GM06990 (cell line): Measurements from ENCODE around the gene CCND1.
"Not testable (repeated sequence)": the region's sequence is repeated elsewhere in the genome, so short reads cannot be mapped to it uniquely, and the experiment has no call there.

Experiments used
- DNase-seq: peaks from one replicate; pipeline ENCODE4 v3.0.0-alpha.2; 2011; ENCODE audit not compliant: insufficient read length; ENCODE audit errors: extremely low read depth
- H3K27me3 ChIP-seq: replicated peaks from 2 replicates; pipeline ENCODE4 v1.6.0; 2011; ENCODE audit warnings: low read length; ENCODE audit not compliant: control insufficient read depth, insufficient read depth
- H3K36me3 ChIP-seq: 2 replicates; pipeline ENCODE4 v1.5.1; 2011; ENCODE audit warnings: low read length; ENCODE audit not compliant: control insufficient read depth, insufficient read depth
- H3K4me3 ChIP-seq: replicated peaks from 2 replicates; pipeline ENCODE4 v1.5.1; 2011; ENCODE audit warnings: low read depth, mild to moderate bottlenecking, control low read depth, low read length
- TF ChIP-seq, protein P1 (sequence below): IDR thresholded peaks from 2 replicates; pipeline ENCODE4 v1.5.1; 2011; ENCODE audit warnings: low read length, control low read depth, mild to moderate bottlenecking, inconsistent platforms; ENCODE audit not compliant: insufficient read depth, poor library complexity, severe bottlenecking

The CCND1 gene

GRCh38 chr11:69620683-69621290, 20.2 kb upstream of the CCND1 start:
- Histone ChIP-seq H3K27me3 (peaks cover 1% of the 10 kb centered on the region; the same call in 1 of the 2 replicates), H3K4me3 (no peak overlapping the region), H3K36me3 (no peaks in the 10 kb centered on the region)
- TF ChIP-seq, protein P1, sequence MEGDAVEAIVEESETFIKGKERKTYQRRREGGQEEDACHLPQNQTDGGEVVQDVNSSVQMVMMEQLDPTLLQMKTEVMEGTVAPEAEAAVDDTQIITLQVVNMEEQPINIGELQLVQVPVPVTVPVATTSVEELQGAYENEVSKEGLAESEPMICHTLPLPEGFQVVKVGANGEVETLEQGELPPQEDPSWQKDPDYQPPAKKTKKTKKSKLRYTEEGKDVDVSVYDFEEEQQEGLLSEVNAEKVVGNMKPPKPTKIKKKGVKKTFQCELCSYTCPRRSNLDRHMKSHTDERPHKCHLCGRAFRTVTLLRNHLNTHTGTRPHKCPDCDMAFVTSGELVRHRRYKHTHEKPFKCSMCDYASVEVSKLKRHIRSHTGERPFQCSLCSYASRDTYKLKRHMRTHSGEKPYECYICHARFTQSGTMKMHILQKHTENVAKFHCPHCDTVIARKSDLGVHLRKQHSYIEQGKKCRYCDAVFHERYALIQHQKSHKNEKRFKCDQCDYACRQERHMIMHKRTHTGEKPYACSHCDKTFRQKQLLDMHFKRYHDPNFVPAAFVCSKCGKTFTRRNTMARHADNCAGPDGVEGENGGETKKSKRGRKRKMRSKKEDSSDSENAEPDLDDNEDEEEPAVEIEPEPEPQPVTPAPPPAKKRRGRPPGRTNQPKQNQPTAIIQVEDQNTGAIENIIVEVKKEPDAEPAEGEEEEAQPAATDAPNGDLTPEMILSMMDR, result no peak
- DNase-seq, result no peak

- not testable (repeated sequence) for H3K36me3 ChIP-seq, H3K4me3 ChIP-seq, H3K27me3 ChIP-seq, DNase-seq
Measured at GRCh38 chr11:69622097-69622681, 18.8 kb upstream of the CCND1 start.

GRCh38 chr11:69624293-69624692, 16.7 kb upstream of the CCND1 start:
- DNase-seq, result no peak
- H3K4me3 ChIP-seq, result no peak overlapping the region
- H3K36me3 ChIP-seq, result no peaks in the 10 kb centered on the region
- H3K27me3 ChIP-seq, result peaks cover 1% of the 10 kb centered on the region; the same call in 1 of the 2 replicates
- TF ChIP-seq, protein P1, result no peak

DNA sequence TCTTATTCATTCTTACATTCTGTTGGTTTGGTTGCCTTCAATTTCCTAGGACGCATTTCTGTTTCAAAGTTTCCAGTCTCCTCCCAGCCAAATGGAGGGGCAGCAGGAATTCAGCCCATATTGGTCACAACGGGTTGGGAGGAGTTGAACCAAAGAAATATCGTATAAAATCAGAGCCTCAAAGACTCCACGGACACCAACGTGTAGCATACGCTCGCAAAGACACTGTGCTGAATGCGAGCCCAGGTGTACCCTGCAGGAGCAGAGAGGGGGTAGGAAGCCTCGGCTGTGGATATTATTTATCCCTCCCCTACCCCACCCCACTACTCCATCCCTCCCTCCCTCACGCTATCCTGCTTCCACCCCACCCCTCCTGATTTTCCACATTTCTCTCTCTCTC, 15.5 kb upstream of the CCND1 start:
- Histone ChIP-seq H3K27me3 (peaks cover 1% of the 10 kb centered on the region; the same call in 1 of the 2 replicates), H3K36me3 (no peaks in the 10 kb centered on the region), H3K4me3 (no peak overlapping the region)
- TF ChIP-seq, protein P1, result no peak
- no peak for DNase-seq

- DNase-seq, result no peak
- Histone ChIP-seq H3K36me3 (no peaks in the 10 kb centered on the region), H3K4me3 (no peak overlapping the region), H3K27me3 (no peaks in the 10 kb centered on the region)
- TF ChIP-seq, protein P1, result no peak
Measured at GRCh38 chr11:69627551-69627950, 13.4 kb upstream of the CCND1 start.

GRCh38 chr11:69630017-69630416, 10.9 kb upstream of the CCND1 start:
- Histone ChIP-seq H3K4me3 (no peak overlapping the region), H3K36me3 (no peaks in the 10 kb centered on the region), H3K27me3 (no peaks in the 10 kb centered on the region; the same call in 1 of the 2 replicates)
- TF ChIP-seq, protein P1, result no peak
- no peak for DNase-seq
